CD14-positive monocyte (primary cell): ENCODE measurements around the gene CABP4. TPM values are rescaled to one million over a fixed set of nuclear protein-coding genes. Genes with fewer than 3 reads are reported as not detected.
A peak's percentile ranks its signal among the peaks of the same experiment; 100 is the strongest.

ENCODE experiments used
- DNase-seq, 3 donors: peaks; one replicate each; pipeline ENCODE4 v3.0.0-alpha.2; 2011 to 2022
- H2AFZ ChIP-seq: 2 replicates; pipeline ENCODE4 v1.6.0; 2012; ENCODE audit warnings: mild to moderate bottlenecking, low read depth, low read length, inconsistent platforms; ENCODE audit not compliant: insufficient read depth, poor library complexity, severe bottlenecking
- H3K27ac ChIP-seq, 2 donors: 1 replicate in 1 of 2; 2 replicates in 1 of 2; pipeline ENCODE4 v1.5.1; 2012 to 2013; ENCODE audit warnings: low read length in 2 of 2, control low read depth in 1 of 2, inconsistent platforms in 1 of 2, low read depth in 1 of 2, mild to moderate bottlenecking in 1 of 2
- H3K27me3 ChIP-seq, 2 donors: one replicate each; pipeline versions ENCODE4 v1.6.0 to v1.6.1; 2011 to 2013; ENCODE audit warnings: low read length in 2 of 2; ENCODE audit not compliant: control insufficient read depth in 2 of 2, insufficient read depth in 2 of 2
- H3K36me3 ChIP-seq, 2 donors: replicated peaks in 1 of 2; 1 replicate in 1 of 2; 2 replicates in 1 of 2; pipeline versions ENCODE4 v1.5.1 to v1.6.1; 2012 to 2013; ENCODE audit warnings: low read length in 2 of 2, control low read depth in 1 of 2, inconsistent platforms in 1 of 2, mild to moderate bottlenecking in 1 of 2; ENCODE audit not compliant: insufficient read depth in 2 of 2, control insufficient read depth in 1 of 2
- H3K4me1 ChIP-seq, 2 donors: 1 replicate in 1 of 2; 2 replicates in 1 of 2; pipeline versions ENCODE4 v1.5.1 to v1.6.1; 2012 to 2013; ENCODE audit warnings: low read length in 2 of 2, control low read depth in 1 of 2, inconsistent platforms in 1 of 2, mild to moderate bottlenecking in 1 of 2, moderate library complexity in 1 of 2; ENCODE audit not compliant: insufficient read depth in 2 of 2, control insufficient read depth in 1 of 2
- H3K4me2 ChIP-seq: replicated peaks from 2 replicates; pipeline ENCODE3; 2012; ENCODE audit warnings: low read length, moderate library complexity, mild to moderate bottlenecking; ENCODE audit not compliant: poor library complexity, severe bottlenecking; ENCODE audit errors: extremely low read depth
- H3K4me3 ChIP-seq, 3 experiments: fragments of 200-600 bp in 1 of 3; sonication (generic) in 1 of 3; replicated peaks in 1 of 3; 1 replicate in 2 of 3; 2 replicates in 1 of 3; pipeline ENCODE4 v1.5.1; 2011 to 2013; ENCODE audit warnings: low read length in 3 of 3, mild to moderate bottlenecking in 3 of 3, control low read depth in 2 of 3, low read depth in 2 of 3, inconsistent platforms in 1 of 3, moderate library complexity in 1 of 3
- H3K79me2 ChIP-seq: 2 replicates; pipeline ENCODE4 v1.6.0; 2012; ENCODE audit warnings: mild to moderate bottlenecking, control low read depth, inconsistent platforms, low read length, moderate library complexity; ENCODE audit not compliant: insufficient read depth
- H3K9ac ChIP-seq: 2 replicates; pipeline ENCODE4 v1.6.0; 2017; ENCODE audit warnings: low read length, mild to moderate bottlenecking; ENCODE audit not compliant: insufficient read depth, poor library complexity, severe bottlenecking
- H3K9me3 ChIP-seq, 2 donors: replicated peaks in 1 of 2; 1 replicate in 1 of 2; 2 replicates in 1 of 2; pipeline versions ENCODE4 v1.5.1 to v1.6.1; 2012 to 2013; ENCODE audit warnings: low read length in 2 of 2, control low read depth in 1 of 2; ENCODE audit not compliant: control insufficient read depth in 1 of 2, insufficient read depth in 1 of 2
- H4K20me1 ChIP-seq: 2 replicates; pipeline ENCODE4 v1.6.0; 2012; ENCODE audit warnings: mild to moderate bottlenecking, low read length, control low read depth, moderate library complexity; ENCODE audit not compliant: insufficient read depth
- H3K27ac Mint-ChIP-seq, 7 donors: one replicate each; pipeline ENCODE4 v1.8.0; 2020; ENCODE audit warnings: mild to moderate bottlenecking in 7 of 7, mixed read lengths in 7 of 7, moderate library complexity in 6 of 7, inconsistent platforms in 2 of 7
- H3K27me3 Mint-ChIP-seq, 3 donors: one replicate each; pipeline ENCODE4 v1.8.0; 2021 to 2022; ENCODE audit warnings: low read depth in 3 of 3, mild to moderate bottlenecking in 3 of 3, mixed read lengths in 3 of 3, moderate library complexity in 3 of 3, inconsistent platforms in 1 of 3
- H3K36me3 Mint-ChIP-seq, 2 donors: one replicate each; pipeline ENCODE4 v1.8.0; 2020; ENCODE audit warnings: mixed read lengths in 2 of 2, inconsistent platforms in 1 of 2, mild to moderate bottlenecking in 1 of 2
- H3K4me1 Mint-ChIP-seq: one replicate; pipeline ENCODE4 v1.8.0; 2020; ENCODE audit warnings: mild to moderate bottlenecking, mixed read lengths
- H3K4me3 Mint-ChIP-seq, 2 donors: one replicate each; pipeline ENCODE4 v1.8.0; 2020; ENCODE audit warnings: mild to moderate bottlenecking in 2 of 2, mixed read lengths in 2 of 2, moderate library complexity in 1 of 2
- H3K9me3 Mint-ChIP-seq, 7 donors: one replicate each; pipeline ENCODE4 v1.8.0; 2020 to 2022; ENCODE audit warnings: mixed read lengths in 7 of 7, mild to moderate bottlenecking in 6 of 7, moderate library complexity in 6 of 7, inconsistent platforms in 2 of 7
- WGBS: methylation state at CpG from one replicate; pipeline ENCODE4 v1.1.5; 2013; ENCODE audit warnings: missing lambda C conversion rate; ENCODE audit not compliant: insufficient coverage; 5-methylcytosine and 5-hydroxymethylcytosine counted together
- intact Hi-C, 2 donors: fragments of 100-400 bp; cut with micrococcal nuclease; formaldehyde crosslinking; loops; one replicate each; pipeline versions ENCODE4 v1.15.0 to v1.15.1; 2023
- polyA plus RNA-seq, 3 donors: library from polyadenylated mRNA; depleted of rRNA in 1 of 3; unstranded in 2 of 3; stranded (reverse) in 1 of 3; fragments of 300-500 nt in 2 of 3; fragments of >200 nt in 1 of 3; fragmentation: Illumina TruSeq in 2 of 3; gene quantifications; 1 replicate in 2 of 3; 2 replicates in 1 of 3; pipeline ENCODE4 v1.2.3, GENCODE V29; 2012 to 2021
- TF ChIP-seq, protein P1 (sequence below): fragments of 200-600 bp; IDR thresholded peaks from one replicate; pipeline ENCODE4 v1.8.0; 2022; ENCODE audit warnings: antibody characterized with exemption, mild to moderate bottlenecking

Gene CABP4
- polyA plus RNA-seq, 3 donors = 0.28 to 1.7 TPM; not detected in 1

DNA sequence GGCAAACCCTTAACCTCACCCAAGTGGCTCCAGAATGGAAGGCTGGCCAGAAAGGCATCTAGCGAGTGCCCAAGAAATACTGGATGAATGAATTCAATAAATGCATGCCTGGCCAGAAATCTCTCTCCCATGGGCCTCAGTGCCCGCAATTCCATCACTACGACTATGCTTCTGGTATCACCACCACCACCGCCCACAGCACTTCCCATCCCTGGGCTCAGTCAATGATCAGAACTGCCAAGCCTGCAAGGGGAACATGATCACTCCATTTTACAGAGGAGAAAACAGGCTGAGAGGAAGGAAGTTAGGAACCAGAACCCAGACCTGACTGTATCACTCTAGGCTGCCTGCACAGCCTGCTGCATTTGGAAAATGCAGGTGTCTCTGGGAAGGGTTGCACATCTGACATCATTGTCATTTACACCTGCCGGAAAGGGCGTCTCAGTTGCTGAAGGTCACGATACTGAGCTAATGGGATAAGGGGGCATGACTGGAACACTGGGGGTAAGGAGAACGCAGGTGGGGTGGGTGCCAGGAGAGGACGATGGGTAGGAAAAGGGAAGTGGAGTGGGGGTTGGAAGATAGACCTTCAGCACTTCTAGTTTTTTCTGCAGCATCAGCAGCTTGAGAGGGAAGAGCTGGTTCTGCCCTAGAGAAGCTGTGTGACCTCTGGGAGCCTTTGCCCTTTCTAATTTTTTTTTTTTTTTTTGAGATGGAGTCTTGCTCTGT is 5.9 kb upstream of the CABP4 start:
- TF ChIP-seq, protein P1, sequence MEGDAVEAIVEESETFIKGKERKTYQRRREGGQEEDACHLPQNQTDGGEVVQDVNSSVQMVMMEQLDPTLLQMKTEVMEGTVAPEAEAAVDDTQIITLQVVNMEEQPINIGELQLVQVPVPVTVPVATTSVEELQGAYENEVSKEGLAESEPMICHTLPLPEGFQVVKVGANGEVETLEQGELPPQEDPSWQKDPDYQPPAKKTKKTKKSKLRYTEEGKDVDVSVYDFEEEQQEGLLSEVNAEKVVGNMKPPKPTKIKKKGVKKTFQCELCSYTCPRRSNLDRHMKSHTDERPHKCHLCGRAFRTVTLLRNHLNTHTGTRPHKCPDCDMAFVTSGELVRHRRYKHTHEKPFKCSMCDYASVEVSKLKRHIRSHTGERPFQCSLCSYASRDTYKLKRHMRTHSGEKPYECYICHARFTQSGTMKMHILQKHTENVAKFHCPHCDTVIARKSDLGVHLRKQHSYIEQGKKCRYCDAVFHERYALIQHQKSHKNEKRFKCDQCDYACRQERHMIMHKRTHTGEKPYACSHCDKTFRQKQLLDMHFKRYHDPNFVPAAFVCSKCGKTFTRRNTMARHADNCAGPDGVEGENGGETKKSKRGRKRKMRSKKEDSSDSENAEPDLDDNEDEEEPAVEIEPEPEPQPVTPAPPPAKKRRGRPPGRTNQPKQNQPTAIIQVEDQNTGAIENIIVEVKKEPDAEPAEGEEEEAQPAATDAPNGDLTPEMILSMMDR = no peak
- H3K27me3 Mint-ChIP-seq = peaks cover 3 to 4% (median 3%) of the 10 kb centered on the region in 3 donors
- Histone ChIP-seq H3K9me3 (no peaks in the 10 kb centered on the region), H3K4me1 (peaks cover 32 to 49% of the 10 kb centered on the region in 2 donors), H3K79me2 (no peaks in the 10 kb centered on the region), H3K9ac (no peak overlapping the region), H3K4me3 (no peak overlapping the region), H3K36me3 (no peaks in the 10 kb centered on the region), H3K27me3 (no peaks in the 10 kb centered on the region), H4K20me1 (no peaks in the 10 kb centered on the region), H3K4me2 (peak overlapping the region; percentile 40), H3K27ac (peak overlapping the region; percentile 24 to 42), H2AFZ (no peak overlapping the region)
- 54% methylated on average over 7 of the region's 9 CpGs for WGBS
- H3K4me3 Mint-ChIP-seq = peak overlapping the region in 1 of 2 donors; percentile 43
- H3K4me1 Mint-ChIP-seq = peaks cover 36% of the 10 kb centered on the region
- H3K9me3 Mint-ChIP-seq = no peaks in the 10 kb centered on the region
- H3K36me3 Mint-ChIP-seq = peaks cover 3% of the 10 kb centered on the region in 2 donors
- DNase-seq = peak; percentile 42 to 63 (median 47)
- intact Hi-C loops = no loop called here
- H3K27ac Mint-ChIP-seq = peak overlapping the region; percentile 12 to 86 (median 80)

DNA sequence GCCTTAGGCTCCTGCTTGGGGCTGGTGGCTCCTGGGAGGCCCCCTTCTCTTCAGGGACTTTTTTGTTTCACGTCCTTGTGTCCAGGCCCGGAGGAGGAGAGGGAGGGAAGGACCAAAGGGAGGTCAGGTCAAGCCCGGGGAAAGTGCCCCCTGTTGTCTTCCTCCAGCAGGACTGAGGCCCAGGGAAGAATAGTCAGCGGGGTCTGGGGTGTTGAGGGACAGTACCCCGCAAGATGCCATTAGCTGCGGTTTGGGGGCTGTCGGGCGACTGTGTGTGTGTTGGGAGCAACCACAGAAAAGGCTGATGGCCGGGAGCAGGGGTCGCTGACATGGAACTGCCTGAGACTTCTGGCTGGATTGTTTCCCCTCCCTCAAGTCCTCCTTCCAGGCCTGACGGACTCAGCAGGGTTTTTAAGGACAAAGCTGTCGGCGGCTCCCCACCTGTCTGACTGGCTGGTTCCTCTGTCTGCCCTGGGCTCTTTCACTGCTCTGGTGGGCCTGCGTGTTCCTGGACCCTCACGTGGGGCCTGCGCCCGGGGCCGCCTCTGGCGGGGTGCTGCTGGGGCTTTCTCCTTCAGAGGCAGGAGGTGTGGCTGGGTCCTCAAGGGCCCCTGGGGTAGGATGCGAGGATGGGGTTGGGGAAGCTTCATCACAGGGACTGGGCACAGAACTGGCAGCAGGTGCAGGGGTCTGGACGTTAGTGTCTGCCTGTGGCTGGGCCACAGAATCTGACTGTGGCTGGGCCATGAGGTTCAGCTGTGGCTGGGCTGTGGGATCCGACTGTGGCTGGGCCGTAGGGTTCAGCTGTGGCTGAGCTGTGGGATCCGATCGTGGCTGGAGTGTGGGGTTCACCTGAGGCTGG is 4.1 kb upstream of the CABP4 start:
- H3K27me3 Mint-ChIP-seq = peaks cover 0 to 2% (median 2%) of the 10 kb centered on the region in 3 donors
- Histone ChIP-seq H3K79me2 (no peaks in the 10 kb centered on the region), H3K9ac (no peak overlapping the region), H3K4me3 (no peak overlapping the region), H3K9me3 (no peaks in the 10 kb centered on the region), H3K27ac (no peak overlapping the region), H3K4me2 (no peak overlapping the region), H3K36me3 (no peaks in the 10 kb centered on the region), H3K4me1 (peaks cover 25 to 41% of the 10 kb centered on the region in 2 donors), H2AFZ (no peak overlapping the region), H4K20me1 (no peaks in the 10 kb centered on the region), H3K27me3 (no peaks in the 10 kb centered on the region)
- peak overlapping the region in 1 of 7 donors; percentile 63 for H3K27ac Mint-ChIP-seq
- no peak overlapping the region for H3K4me3 Mint-ChIP-seq
- intact Hi-C loops = no loop called here
- no peak for DNase-seq
- H3K36me3 Mint-ChIP-seq = no peaks in the 10 kb centered on the region
- H3K4me1 Mint-ChIP-seq = peaks cover 23% of the 10 kb centered on the region
- H3K9me3 Mint-ChIP-seq = no peaks in the 10 kb centered on the region
- TF ChIP-seq, protein P1 = no peak
- 89% methylated on average over 19 of the region's 25 CpGs for WGBS
